ENCODE results near the gene C12orf76.
"Not testable (repeated sequence)": the region's sequence is repeated elsewhere in the genome, so short reads cannot be mapped to it uniquely, and the experiment has no call there.

The C12orf76 gene

DNA sequence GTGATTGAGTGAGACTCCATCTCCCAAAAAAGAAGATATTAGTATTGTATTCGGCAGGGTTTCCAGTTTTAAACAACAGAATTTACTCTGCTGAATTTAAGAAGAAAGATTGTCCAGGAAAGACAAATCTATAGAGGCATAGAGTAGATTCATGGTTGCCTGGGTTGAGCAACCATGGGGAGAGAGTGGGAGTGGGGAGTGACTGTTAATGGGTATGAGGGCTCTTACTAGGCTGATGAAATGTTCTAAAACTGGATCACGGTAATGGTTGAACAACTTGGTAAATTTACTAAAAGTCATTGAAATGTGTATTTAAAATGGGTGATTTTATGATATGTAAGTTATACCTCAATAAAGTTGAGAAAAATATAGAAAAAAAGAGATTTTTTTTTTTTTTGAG is 13.9 kb upstream of the C12orf76 start:
- no peak for DNase-seq

DNA sequence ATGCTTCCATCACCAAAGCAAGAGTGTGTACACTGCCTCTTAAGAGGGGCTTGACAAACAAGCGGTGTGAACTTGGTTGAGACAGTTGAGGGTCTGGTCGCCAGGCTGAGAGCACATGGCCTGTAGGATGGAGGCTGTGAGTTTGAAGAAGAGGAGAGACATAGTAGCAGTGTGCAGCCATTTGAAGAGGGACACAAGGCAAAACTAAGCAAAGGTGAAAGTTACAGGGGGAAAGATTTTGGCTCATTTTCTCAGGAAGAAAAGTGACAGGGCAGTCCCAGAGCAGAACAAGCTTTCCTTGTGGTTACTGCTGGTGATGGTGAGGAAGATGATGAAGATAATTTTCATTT is 11.3 kb upstream of the C12orf76 start:
- DNase-seq, result no peak

DNA sequence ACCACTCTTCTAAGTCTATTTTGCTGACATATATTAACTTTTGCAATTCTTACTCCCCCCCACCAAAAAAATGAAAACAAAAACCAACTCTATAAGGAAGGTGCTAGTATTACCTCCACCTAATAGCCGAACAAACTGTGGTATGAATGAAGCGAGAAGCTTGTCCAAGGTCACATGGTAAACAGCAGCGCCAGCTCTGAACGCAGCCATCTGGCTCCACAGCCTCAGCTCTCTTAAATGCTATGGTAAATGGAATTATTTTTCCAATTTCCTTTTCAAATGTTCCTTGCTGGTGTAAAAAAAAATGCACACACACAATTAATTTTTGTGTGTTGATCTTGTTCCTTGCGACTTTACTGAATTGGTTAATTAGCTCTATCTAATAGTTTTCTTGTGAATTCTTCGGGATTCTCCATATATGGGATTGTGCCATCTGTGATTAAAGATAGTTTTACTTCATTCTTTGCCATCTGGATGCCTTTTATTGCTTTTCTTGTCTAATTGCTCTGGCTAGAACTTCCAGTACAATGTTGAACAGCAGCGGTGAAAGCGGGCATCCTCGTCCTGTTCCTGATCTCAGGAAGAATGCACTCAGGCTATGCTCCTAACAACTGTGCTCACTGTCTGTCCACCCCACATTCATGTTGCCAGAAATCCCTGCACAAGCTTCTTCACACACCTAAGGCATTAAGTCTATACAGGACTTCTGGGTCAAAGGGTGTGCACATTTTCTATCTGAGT is 10.7 kb upstream of the C12orf76 start:
- DNase-seq, result no peak

DNA sequence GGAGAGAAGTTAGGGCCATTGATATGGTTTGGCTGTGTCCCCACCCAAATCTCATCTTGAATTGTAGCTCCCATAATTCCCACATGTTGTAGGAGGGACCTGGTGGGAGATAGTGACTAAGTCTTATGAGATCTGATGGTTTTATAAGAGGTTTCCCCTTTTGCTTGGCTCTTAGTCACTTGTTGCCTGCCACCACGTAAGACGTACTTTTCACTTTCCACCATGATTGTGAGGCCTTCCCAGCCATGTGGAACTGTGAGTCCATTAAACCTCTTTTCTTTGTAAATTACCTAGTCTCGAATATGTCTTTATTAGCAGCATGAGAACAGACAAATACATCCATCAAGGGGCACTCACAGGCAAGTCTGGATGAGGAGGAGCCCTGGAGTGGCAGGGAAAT is 8.3 kb upstream of the C12orf76 start:
- not testable (repeated sequence) for DNase-seq

DNA sequence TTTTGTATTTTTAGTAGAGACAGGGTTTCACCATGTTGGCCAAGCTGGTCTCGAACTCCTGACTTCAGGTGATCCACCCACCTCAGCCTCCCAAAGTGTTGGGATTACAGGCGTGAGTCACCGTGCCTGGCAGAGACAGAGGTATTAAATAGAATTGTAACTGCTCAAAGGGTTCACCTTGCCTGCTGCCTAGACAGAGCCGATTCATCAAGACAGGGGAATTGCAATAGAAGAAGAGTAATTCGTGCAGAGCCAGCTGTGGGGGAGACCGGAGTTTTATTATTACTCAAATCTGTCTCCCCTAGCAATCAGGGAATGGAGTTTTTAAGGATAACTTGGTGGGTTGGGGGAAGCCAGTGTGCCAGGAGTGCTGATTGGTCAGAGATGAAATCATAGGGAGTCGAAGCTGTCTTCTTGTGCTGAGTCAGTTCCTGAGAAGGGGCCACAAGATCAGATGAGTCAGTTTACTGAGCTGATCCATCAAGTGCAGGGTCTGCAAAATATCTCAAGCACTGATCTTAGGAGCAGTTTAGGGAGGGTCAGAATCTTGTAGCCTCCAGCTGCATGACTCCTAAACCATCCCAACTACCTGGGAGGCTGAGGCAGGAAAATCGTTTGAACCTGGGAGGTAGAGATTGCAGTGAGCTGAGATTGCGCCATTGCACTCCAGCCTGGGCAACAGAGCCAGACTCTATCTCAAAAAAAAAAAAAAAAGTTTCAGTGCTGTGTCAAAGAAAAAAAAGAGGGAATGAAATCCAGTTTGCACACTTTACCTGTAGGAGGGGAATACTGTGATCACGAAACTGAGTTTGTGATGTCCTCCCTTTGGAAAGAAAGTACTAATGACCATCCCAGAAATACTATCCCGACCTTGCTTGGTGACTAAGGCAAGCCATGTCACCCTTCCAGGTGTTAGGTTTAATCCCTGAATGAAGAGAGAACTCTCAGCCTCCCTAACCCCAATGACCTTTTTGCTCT is 7.3 kb upstream of the C12orf76 start:
- not testable (repeated sequence) for DNase-seq

DNA sequence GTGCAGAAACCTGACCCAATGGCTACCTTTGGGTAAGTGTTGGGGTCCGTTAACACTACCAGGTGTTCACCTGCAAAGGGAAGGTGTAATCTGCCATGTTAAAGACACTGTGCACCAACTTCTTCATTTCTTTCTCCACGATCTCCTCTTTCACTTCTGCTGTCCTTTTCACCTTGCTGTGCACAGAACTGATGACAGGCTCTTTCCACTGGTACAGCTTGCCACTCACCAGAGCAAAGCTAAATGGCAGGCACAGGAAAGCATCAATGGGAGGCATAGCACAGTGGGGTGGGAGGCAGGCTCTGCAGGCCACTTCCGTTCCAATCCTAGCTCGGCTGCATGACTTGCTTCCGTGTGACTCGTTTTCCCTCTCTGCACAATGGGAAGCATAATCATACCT is 2.6 kb upstream of the C12orf76 start:
- no peak for DNase-seq

DNA sequence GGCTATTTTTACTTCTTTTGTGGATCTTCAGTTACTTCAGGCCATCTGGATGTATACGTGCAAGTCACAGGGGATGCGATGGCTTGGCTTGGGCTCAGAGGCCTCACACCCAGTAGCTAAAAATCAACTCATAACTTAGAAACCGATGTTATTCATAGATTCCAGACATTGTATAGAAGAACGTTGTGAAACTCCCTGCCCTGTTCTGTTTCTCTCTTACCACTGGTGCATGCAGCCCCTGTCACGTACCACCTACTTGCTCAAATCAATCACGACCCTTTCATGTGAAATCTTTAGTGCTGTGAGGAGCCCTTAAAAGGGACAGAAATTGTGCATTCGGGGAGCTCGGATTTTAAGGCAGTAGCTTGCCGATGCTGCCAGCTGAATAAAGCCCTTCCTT is 1.3 kb upstream of the C12orf76 start:
- DNase-seq, result not testable (repeated sequence)

DNA sequence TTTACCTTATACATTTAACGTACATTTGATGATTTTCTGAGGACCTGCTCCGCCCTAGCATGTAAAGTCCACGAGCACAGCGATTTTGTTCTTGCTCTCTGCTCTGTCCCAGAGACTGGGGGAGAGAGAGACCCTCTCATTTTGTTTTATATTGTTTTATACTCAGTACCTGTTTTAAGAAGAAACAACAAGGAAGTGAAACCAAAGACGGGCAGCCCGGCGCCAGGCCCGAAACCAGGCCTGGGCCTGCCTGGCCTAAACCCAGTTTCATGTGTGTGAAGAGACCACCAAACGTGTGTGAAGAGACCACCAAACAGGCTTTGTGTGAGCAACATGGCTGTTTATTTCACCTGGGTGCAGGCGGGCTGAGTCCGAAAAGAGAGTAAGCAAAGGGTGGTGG is 712 bp upstream of the C12orf76 start:
- not testable (repeated sequence) for DNase-seq

DNA sequence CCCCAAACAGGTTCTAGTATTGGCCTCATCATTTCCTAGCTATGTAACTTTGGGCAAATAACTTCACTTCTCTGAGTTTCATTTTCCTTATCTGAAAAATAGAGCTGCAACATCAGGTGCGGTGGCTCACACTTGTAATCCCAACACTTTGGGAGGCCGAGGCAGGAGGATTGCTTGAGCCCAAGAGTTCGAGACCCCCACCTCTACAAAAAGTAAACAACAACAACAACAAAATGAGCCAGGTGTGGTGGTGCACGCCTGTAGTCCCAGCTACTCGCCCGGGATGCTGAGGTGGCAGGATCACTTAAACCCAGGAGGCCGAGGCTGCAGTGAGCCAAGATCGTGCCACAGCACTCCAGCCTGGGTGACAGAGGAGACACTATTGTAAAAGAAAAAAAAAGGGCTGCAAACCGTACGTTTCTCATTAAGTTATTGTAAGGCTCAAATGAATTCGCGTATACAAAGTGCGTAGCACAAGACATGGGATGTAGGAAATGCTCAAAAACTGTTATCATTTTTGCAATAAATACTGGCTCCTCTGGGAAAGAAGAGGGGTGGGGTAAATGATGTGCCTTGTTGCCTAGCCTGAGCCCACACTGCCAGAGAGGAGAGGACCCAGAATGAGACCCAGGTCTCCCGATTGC is 903 bp downstream of the C12orf76 start:
- DNase-seq, result no peak

DNA sequence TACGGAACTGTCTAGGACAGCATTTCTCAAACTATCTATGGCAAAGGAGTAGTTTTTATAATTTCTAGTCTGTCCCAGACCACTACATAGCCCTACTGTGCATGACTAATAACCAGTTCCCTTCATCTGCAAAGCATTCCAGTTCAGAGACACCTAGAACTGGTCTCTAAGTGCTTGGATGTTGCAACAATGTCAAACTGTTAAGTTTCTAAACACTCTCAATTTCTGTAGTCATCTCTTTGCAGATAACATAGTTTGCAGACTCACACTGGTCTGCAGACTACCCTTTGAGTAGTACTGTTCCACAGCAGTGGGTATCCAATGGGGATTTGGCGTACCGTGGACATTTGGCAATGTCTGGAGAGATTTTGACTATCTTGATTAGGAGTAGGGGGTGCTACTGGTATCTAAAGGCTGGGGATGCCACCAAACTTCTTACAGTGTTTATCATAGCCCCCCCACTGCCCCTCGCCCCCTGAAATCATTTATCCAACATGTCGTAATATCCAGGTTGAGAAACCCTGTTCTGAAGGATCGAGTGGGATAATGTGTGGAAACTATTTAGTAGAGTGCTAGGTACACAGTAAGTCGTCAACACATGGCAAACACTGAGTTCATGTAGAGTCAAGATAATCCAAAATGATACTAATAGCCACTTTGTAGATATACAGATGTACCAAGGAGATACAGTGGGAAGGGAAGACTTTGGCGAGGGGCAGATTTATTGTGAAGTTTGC is 1.7 kb downstream of the C12orf76 start:
- DNase-seq, result no peak

DNA sequence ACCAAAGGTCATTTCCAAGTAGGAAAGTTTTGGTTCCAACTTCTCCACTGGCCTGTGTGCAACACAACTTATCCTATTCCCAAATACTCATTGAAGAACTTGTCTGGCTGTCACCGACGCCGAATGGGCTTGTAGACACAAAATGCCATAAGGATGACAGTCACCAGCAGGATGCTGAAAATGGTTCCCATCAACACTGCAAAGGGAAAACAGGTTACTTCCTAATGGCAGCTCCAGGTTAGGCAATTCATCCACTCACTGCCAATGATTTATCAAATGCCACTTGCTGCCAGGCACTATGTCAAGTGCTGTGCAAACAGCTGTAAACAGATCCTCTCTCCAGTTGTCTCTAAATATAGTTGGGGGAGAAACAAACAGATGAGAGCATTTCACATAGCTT is 6.1 kb downstream of the C12orf76 start:
- DNase-seq, result no peak

DNA sequence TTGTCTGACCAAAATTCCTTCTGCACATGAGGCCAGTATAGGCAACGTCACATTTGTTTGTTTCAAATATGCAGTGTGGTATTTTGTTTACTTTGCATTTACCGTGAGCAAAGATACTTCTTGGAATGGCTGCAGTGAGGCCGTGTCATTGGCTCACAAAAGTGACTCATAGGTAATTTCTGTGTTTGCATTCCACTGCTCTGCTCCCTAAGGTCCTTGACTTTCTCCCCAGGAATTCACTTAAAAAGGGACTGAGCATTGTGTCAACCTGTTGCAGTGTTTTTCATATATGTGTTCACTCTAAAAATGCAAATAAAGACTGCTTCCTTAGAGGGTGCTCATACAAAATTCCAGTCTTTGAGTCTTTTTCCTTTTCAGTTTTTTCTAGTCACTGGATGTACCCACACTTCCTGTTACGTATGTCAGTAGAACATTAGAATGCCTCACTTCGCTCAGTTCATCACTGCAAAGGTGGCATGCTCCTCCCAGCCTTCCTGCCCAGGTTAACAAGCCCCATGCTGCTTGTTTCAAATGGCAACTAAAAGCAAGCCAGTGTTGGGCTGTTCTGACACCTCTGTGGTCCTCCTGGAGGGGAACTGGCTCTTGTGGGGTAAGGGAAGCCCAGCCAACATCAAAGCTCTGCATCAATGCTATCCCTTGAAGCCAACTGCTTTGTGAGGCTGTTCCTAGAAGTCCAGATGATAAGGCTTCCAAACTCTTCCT is 9.1 kb downstream of the C12orf76 start:
- DNase-seq, result no peak

DNA sequence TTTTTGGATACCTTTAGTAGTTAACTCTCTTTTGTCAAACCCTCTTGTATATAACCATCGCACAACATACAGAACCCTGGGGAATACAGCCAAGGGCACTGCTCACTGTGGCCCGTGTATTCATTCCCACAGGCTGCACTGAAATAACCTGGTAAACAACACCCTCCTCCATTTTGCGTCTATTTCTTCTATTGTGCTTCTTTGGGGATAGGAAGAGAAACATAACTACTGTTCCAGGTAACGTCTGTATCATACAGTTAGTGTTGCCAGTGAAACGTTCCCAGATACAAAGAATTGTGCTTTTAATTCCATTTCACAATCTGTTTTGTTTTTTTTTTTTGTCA is 9.6 kb downstream of the C12orf76 start:
- no peak for DNase-seq

DNA sequence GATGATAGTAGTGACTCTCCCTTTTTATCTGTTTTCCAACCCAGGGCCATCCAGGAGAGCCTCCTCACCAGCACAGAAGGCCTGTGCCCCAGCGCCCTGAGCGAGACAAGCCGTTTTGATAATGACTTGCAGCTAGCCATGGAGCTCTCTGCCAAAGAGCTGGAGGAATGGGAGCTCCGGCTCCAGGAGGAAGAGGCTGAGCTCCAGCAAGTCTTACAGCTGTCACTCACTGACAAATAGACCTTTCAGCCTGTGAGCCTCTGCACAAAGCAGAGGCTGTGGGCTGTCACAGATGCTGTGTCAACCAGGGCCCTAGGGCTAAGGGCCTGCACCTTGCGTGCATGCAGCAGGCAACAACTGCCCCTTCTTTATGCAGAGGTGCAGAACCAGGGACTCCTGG is 11.0 kb downstream of the C12orf76 start:
- no peak for DNase-seq

DNA sequence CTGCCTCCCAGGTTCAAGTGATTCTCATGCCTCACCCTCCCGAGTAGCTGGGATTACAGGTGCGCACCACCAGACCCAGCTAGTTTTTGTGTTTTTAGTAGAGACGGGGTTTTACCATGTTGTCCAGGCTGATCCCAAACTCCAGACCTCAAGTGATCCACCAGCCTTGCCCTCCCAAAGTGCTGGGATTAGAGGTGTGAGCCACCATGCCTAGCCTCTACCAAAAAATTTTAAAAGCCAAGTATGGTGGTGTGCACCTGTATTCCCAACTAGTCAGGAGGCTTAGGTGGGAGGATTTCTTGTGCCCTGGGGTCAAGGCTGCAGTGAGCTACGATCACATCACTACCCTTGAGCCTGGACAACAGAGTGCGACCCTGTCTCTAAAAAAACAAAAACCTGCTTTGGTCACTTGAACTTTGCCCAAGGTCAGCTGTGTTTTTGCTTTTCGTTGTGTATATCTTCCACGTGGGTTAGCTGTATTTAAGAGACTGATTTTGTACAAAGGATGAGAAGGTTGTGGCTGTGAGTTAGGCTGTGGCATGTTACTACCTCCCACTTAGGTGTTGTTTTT is 12.7 kb downstream of the C12orf76 start:
- DNase-seq, result no peak

DNA sequence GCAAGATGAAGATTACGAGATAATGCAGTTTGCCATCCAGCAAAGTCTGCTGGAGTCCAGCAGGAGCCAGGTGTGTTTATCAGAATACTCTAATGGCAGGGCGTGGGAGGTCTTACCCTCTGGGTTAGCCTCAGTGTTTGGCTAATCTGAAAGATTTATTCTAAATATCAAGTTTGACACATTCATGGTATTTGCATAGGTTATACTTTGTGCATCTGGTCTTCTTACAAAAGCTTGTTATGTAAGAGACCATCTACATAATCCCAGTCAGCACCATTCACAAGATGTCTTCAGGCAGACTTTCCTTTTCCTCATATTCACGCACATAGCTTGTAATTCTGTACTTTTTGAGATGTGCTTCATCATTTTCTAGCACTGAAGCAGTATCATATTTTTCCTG is 14.4 kb downstream of the C12orf76 start:
- no peak for DNase-seq

DNA sequence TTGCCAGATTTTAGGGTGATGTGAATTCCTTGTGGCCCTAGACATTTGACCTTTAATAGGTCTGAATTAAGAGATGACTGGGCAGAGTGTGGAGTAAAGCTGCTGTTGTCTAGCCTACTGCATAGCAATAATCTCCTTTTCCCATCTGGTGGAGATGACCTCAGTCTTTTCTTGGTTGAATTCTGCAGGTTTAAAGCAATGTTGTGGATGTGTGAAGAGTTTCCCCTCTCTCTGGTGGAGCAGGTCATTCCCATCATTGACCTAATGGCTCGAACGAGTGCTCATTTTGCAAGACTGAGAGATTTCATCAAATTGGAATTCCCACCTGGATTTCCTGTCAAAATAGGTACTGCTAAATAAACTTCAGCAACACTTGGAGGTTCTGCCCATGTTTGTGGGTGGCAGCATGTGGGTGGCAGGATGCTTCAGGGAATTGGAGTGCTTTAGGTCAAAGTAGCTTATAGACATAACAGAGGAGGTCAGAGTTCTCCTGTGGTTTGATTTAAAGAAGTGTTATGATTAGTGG is 19.0 kb downstream of the C12orf76 start:
- DNase-seq, result no peak

DNA sequence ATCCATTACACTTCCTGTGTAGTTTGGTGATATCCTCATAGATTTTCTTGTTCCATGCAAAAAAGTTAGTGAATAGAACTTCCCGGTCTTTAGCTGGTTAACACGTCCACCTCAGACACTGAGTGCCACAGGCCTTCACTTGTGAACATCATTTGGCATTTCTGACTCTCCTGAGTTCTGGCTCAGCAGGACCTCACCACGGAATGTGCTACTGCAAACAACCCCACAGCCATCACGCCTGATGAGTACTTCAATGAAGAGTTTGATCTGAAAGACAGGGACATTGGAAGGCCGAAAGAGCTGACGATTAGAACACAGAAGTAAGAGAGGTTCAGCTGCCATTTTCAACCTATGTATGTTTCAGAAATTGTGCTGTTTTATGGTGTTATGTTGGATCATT is 20.0 kb downstream of the C12orf76 start:
- DNase-seq, result no peak

DNA sequence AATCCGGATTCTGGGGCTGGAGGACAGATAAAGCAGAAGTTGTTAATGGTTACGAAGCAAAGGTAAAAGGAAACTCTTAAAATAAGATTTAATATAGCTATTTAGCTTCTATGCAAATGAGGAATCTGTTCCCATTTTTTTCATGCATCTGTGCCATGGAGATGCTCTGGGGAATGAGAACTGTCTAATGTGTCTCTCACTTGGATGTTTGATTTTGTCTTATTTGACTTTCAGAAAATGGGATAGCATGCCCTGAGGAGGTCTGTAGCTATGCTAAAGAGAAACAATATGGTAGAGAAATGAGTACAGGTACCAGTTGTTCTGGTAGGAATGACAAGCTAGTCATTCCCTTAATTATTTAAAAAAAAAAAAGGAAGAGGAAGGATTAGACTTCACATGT is 24.3 kb downstream of the C12orf76 start:
- no peak for DNase-seq

DNA sequence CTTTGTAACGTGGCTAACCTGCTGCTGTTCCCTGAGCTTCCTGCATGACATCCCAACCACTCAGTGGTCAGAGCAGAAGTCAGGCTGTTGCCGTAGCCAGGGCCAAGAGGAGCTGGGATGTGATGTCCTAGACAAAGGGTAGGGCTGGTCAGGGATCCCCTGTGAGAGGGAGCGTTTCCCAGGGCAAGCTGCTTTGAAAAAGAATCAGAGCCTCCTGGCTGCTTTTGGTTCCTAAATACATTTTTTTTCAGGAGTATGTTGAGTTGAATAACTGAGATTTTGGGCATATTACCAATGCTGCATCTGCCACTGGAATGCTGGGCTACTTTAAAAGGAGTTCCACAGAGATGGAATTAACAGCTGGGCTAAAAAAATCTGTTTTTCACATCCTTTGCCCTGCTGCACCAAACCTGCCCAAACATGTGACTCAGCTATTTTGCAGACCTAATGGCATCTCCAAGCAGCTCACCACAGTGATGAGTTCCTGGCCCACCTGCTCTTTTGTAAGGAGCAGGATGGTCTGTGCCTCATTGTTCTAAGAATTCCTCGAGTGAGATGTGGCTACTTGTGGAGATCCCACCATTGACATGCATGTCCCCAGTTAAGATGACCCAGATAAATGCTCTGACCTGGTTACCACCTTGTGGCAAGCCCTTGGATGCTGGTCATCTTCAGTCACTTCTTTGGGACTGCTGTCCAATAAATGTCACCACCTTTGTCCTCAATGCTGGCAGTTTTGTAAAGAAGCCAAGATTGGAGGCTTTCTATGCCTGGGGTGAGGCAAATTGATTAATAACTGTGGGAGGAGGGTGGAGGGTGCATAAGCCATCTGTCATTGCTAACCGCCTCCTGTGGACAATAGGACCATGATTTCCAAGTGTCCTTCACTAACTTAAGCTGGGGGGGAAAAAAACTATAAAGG is 25.0 kb downstream of the C12orf76 start:
- DNase-seq, result no peak

DNA sequence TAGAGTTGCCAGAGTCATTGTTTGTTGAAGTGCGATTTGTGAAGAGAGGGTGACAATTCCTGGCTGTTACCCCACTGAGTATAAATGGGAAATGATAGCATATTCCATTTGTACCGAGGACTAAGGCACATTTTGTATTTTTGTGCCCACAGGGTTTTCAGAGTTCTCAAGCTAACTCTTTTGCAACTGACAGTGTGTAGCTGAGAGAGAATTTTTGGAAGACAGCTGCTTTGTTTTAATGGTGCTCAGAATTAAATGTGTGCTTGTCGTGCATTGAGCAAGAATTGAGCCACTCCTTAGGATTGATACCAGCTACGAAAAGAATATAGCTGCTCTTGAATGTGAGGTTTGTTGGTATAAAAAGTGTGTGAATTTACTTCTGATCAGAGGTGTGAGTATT is 27.4 kb downstream of the C12orf76 start:
- no peak for DNase-seq

Measured in activated CD8-positive, alpha-beta memory T cell treated with anti-CD3 and anti-CD28 coated beads for 24 hours (primary cell).